Measurements from ENCODE around the gene SFN. TPM values are rescaled to one million over a fixed set of nuclear protein-coding genes. Genes with fewer than 3 reads are reported as not detected.

SFN gene
- total RNA-seq, 1 donor from 2014 or later, result 47.5 TPM

DNA sequence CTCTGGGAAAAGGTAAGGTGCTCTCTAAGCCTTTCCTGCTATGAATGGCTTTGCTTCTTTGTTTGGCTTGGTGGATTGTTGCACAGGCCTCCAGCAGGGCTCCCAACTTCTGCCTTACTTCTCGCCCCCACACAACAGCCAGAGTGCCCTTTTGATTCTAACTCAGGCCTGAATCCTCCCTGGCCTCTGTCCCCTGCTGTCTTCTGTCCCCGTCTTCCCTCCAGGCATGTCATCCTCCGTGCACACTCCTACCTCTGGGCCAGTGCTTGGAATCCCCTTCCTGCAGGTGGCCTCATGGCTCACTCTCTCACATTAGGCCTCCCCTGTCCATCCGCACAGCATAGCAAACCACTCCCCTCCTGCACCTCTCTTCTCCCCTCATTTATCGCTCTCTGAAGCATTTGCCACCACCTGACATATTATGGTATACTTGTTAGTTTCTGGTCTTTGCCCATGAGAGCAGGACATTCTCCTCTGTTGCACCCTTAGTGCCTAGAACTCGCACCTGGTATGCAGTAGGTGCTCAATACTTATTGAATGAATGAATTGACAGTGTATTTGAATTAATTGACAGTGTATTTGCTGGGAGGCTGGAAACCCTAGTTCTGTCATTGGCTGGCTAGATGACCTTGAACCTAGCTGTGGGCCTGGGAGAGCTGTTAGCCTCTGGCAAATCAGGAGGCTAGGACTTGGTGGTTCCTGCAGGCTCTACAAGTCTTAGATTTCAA, 33.6 kb upstream of the SFN start:
- peaks cover 32% of the 10 kb centered on the region for H3K36me3 ChIP-seq
- TF ChIP-seq, protein P1, sequence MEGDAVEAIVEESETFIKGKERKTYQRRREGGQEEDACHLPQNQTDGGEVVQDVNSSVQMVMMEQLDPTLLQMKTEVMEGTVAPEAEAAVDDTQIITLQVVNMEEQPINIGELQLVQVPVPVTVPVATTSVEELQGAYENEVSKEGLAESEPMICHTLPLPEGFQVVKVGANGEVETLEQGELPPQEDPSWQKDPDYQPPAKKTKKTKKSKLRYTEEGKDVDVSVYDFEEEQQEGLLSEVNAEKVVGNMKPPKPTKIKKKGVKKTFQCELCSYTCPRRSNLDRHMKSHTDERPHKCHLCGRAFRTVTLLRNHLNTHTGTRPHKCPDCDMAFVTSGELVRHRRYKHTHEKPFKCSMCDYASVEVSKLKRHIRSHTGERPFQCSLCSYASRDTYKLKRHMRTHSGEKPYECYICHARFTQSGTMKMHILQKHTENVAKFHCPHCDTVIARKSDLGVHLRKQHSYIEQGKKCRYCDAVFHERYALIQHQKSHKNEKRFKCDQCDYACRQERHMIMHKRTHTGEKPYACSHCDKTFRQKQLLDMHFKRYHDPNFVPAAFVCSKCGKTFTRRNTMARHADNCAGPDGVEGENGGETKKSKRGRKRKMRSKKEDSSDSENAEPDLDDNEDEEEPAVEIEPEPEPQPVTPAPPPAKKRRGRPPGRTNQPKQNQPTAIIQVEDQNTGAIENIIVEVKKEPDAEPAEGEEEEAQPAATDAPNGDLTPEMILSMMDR (IDR thresholded peaks at IDR 0.05), result no peak
- intact Hi-C loops (cut with DNase I), result no loop called here
- H3K4me1 ChIP-seq, result peaks cover 47% of the 10 kb centered on the region
- no peaks in the 10 kb centered on the region for H3K9me3 ChIP-seq
- H3K27ac ChIP-seq, result no peak overlapping the region
- DNase-seq, result no peak
- no peak for ATAC-seq
- no peaks in the 10 kb centered on the region for H3K27me3 ChIP-seq (ENCODE audit: low read depth)
- peak overlapping the region; percentile 8 for H3K4me3 ChIP-seq

DNA sequence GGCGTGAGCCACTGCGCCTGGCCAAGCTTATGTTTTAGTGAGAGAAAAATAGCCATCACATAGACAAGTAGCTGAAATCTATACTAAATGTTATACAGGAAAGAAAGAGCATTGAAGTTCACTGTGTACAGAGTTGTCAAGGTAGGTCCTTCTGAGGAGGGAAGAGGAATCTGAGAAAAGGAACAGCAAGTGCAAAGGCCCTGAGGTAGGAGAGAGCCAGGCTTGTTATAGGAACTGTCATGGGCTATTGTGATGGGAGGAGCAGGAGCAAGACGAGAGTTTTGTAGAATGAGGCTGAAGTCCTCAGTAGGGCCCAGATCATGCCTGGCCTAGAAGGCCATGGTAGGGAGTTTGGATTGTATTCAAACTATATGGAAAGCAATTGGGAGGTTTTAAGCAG, 31.9 kb upstream of the SFN start:
- ATAC-seq, result no peak
- TF ChIP-seq, protein P1 (IDR thresholded peaks at IDR 0.05), result no peak
- peaks cover 41% of the 10 kb centered on the region for H3K4me1 ChIP-seq

DNA sequence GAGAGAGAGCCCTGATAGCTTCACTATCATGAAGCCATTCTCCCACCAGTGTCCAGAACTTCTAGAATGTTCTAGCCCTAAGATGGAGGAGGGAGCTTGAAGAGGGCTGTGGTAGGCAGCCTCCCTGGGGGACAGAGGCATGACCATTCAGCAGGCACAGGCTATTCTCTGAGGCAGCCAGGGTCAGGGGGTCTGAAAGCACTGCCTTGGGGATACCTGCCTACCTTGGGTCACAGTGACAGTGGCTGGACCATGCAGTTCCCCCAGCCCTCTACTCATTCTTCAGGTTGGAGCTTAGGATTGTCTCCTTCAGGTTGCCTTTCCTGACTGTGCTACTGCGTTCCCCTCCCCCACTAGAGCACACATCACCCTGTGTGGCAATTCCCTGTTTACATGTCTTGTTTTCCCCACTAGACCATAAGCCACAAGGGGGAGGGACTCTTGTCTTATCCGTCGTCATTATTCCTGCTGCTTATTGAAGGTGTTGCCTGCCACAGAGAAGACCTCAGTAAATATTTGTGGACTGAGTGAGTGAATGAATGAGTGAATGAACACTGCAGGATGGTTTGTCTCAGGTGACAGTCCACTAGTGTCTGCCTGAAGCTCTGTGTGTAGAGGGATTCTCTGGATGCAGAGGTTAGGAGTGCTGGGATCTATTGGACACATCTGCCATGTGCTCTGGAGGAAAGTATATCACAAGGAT, 31.3 kb upstream of the SFN start:
- Histone ChIP-seq H3K4me1 (peaks cover 40% of the 10 kb centered on the region), H3K27ac (peak overlapping the region; percentile 31)
- ATAC-seq, result peak in 1 of 2 donors; percentile 53

More for the DNA sequence above, 31.9 kb upstream of the SFN start:
- DNase-seq, result no peak
- Histone ChIP-seq H3K9me3 (no peaks in the 10 kb centered on the region), H3K4me3 (no peak overlapping the region), H3K36me3 (peaks cover 49% of the 10 kb centered on the region), H3K27ac (peak overlapping the region; percentile 31), H3K27me3 (ENCODE audit: low read depth) (no peaks in the 10 kb centered on the region)
- intact Hi-C loops (cut with DNase I), result no loop called here

DNA sequence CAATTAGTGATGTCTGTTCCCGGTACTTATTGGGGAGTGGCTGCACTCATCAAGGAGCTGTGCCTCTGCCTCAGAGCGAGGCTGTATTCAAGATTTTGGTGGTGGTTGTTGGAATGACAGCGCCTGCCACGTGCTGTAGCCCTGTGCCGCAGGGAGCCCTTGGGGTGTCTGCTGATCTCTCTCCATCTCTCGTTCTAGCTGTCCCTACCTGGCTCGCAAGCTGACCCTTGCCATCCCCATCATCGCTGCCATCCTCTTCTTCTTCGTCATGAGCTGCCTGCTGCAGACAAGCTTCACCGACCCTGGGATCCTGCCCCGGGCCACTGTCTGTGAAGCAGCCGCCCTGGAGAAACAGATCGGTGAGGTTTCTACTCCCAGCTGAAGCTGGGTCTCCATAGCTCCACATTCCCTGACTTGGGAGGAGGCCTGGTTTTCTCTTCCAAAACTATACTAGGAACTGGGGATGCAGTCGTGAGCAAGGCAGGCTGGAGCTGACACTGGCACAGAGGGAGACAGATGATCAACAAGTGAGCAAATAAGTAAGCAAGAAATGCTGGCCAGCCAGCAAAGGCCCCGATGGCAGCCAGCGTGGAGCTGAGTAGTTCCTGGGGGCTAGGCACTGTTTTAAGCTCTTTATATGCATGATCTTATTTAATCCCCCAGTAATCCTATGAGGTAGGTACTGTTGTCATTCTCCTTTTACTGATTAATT, 30.5 kb upstream of the SFN start:
- peak overlapping the region; percentile 31 for H3K27ac ChIP-seq
- peaks cover 38% of the 10 kb centered on the region for H3K4me1 ChIP-seq
- intact Hi-C loops (cut with DNase I), result no loop called here
- peaks cover 55% of the 10 kb centered on the region for H3K36me3 ChIP-seq
- TF ChIP-seq, protein P1 (IDR thresholded peaks at IDR 0.05), result no peak
- DNase-seq (no peak), ATAC-seq (no peak)
- no peaks in the 10 kb centered on the region for H3K27me3 ChIP-seq (ENCODE audit: low read depth)
- H3K9me3 ChIP-seq, result no peaks in the 10 kb centered on the region
- H3K4me3 ChIP-seq, result no peak overlapping the region

More for the DNA sequence above, 31.3 kb upstream of the SFN start:
- Histone ChIP-seq H3K27me3 (ENCODE audit: low read depth) (no peaks in the 10 kb centered on the region), H3K9me3 (no peaks in the 10 kb centered on the region), H3K36me3 (peaks cover 54% of the 10 kb centered on the region), H3K4me3 (no peak overlapping the region)
- intact Hi-C loops (cut with DNase I), result no loop called here
- DNase-seq, result no peak
- TF ChIP-seq, protein P1 (IDR thresholded peaks at IDR 0.05), result no peak
